Endothelial cell of umbilical vein (primary cell): ENCODE results near the gene ADAMTSL3. TPM values are rescaled to one million over a fixed set of nuclear protein-coding genes. Genes with fewer than 3 reads are reported as not detected.

Experiments
- BruUV-seq: library from RNA; stranded (reverse); fragments of 400-500 nt; replicated peaks from 2 replicates; lab custom pipeline; 2021; lab: Mats Ljungman, UMichigan
- CTCF ChIA-PET: fragments of 300-600, 350-600 bp; sonication (Branson Sonifier 250); formaldehyde crosslinking; loops from one replicate; lab custom pipeline; 2021; ENCODE audit warnings: antibody characterized with exemption, inconsistent platforms; lab: Charles Lee
- POLR2A ChIA-PET: fragments of 300-600, 350-600 bp; sonication (Branson Sonifier 250); formaldehyde crosslinking; loops from one replicate; lab custom pipeline; 2021; ENCODE audit warnings: antibody characterized with exemption, inconsistent platforms; lab: Charles Lee
- DNase-seq: peaks from one replicate; pipeline ENCODE4 v3.0.0-alpha.2; 2011; ENCODE audit warnings: low read depth, low spot score
- FAIRE-seq: peaks from 2 replicates; lab custom pipeline; 2011; peaks lifted over from hg19 to GRCh38; lab: Jason Lieb, UNC
- H2AFZ ChIP-seq: 2 replicates; pipeline ENCODE4 v1.6.0; 2012; ENCODE audit warnings: low read depth, low read length, control low read depth, inconsistent platforms
- H3K27ac ChIP-seq: 2 replicates; pipeline ENCODE4 v1.5.1; 2011; ENCODE audit warnings: low read depth, mild to moderate bottlenecking, control low read depth, low read length, moderate library complexity; ENCODE audit not compliant: insufficient read depth
- H3K27me3 ChIP-seq, 2 experiments: 2 replicates each; pipeline versions ENCODE4 v1.6.0 to v1.6.1; 2011; ENCODE audit warnings: low read length in 2 of 2, mixed read lengths in 1 of 2; ENCODE audit not compliant: control insufficient read depth in 2 of 2, insufficient read depth in 2 of 2
- H3K36me3 ChIP-seq, 2 experiments: 2 replicates in 1 of 2; 3 replicates in 1 of 2; pipeline ENCODE4 v1.5.1; 2011; ENCODE audit warnings: low read length in 2 of 2, mild to moderate bottlenecking in 1 of 2, moderate library complexity in 1 of 2; ENCODE audit not compliant: control insufficient read depth in 2 of 2, insufficient read depth in 2 of 2; ENCODE audit errors: extremely low read depth in 1 of 2
- H3K4me1 ChIP-seq: 3 replicates; pipeline ENCODE4 v1.5.1; 2011; ENCODE audit warnings: mild to moderate bottlenecking, low read length; ENCODE audit not compliant: control insufficient read depth, insufficient read depth; ENCODE audit errors: extremely low read depth
- H3K4me2 ChIP-seq: 2 replicates; pipeline ENCODE4 v1.6.1; 2011; ENCODE audit warnings: low read length, control low read depth, mixed read lengths; ENCODE audit not compliant: insufficient read depth
- H3K4me3 ChIP-seq, 3 experiments: fragments of 200-600 bp in 1 of 3; sonication (generic), shearing (Covaris generic) in 1 of 3; replicated peaks in 1 of 3; 2 replicates each; pipeline ENCODE4 v1.5.1; 2011 to 2016; ENCODE audit warnings: control low read depth in 3 of 3, low read length in 3 of 3, mild to moderate bottlenecking in 2 of 3, inconsistent platforms in 1 of 3, low read depth in 1 of 3, moderate library complexity in 1 of 3; ENCODE audit not compliant: insufficient read depth in 1 of 3
- H3K79me2 ChIP-seq: 2 replicates; pipeline ENCODE4 v1.6.0; 2012; ENCODE audit warnings: low read length, inconsistent platforms; ENCODE audit not compliant: control insufficient read depth, insufficient read depth
- H3K9ac ChIP-seq: replicated peaks from 2 replicates; pipeline ENCODE3; 2011; ENCODE audit warnings: low read length, control low read depth; ENCODE audit not compliant: insufficient read depth; ENCODE audit errors: extremely low read depth
- H3K9me1 ChIP-seq: replicated peaks from 3 replicates; pipeline ENCODE4 v1.6.0; 2011; ENCODE audit warnings: mild to moderate bottlenecking, low read length; ENCODE audit not compliant: control insufficient read depth, insufficient read depth; ENCODE audit errors: extremely low read depth
- H3K9me3 ChIP-seq: replicated peaks from 2 replicates; pipeline ENCODE4 v1.5.1; 2012; ENCODE audit warnings: low read length, inconsistent platforms; ENCODE audit not compliant: control insufficient read depth, insufficient read depth
- H4K20me1 ChIP-seq: replicated peaks from 2 replicates; pipeline ENCODE3; 2011; ENCODE audit warnings: mild to moderate bottlenecking, low read length; ENCODE audit not compliant: control insufficient read depth, insufficient read depth; ENCODE audit errors: extremely low read depth
- CTCF ChIP-seq, 2 donors: IDR thresholded peaks; 1 replicate in 1 of 2; 2 replicates in 1 of 2; pipeline ENCODE4 v1.5.1; 2011; ENCODE audit warnings: low read length in 2 of 2, mild to moderate bottlenecking in 2 of 2, moderate library complexity in 2 of 2, control low read depth in 1 of 2, inconsistent platforms in 1 of 2, low read depth in 1 of 2; ENCODE audit not compliant: insufficient read depth in 1 of 2; ENCODE audit errors: extremely low read depth in 1 of 2
- EZH2 ChIP-seq: IDR thresholded peaks from 2 replicates; pipeline ENCODE4 v1.6.1; 2012; ENCODE audit warnings: borderline replicate concordance, low read depth, mild to moderate bottlenecking, moderate library complexity, low read length, inconsistent platforms; ENCODE audit not compliant: severe bottlenecking
- FOS ChIP-seq: IDR thresholded peaks from 2 replicates; pipeline ENCODE4 v1.6.1; 2011; ENCODE audit warnings: mild to moderate bottlenecking, low read length, moderate library complexity, borderline replicate concordance; ENCODE audit not compliant: insufficient read depth
- GATA2 ChIP-seq: IDR thresholded peaks from 2 replicates; pipeline ENCODE4 v1.7.0; 2011; ENCODE audit warnings: low read depth, mild to moderate bottlenecking, moderate library complexity, mixed read lengths, low read length; ENCODE audit not compliant: insufficient read length, insufficient read depth
- JUN ChIP-seq: IDR thresholded peaks from 2 replicates; pipeline ENCODE4 v1.6.1; 2011; ENCODE audit warnings: borderline replicate concordance, low read depth; ENCODE audit not compliant: insufficient read length, insufficient read depth
- MAX ChIP-seq: IDR thresholded peaks from 2 replicates; pipeline ENCODE4 v1.6.1; 2011; ENCODE audit not compliant: insufficient read depth, insufficient read length
- MYC ChIP-seq: IDR thresholded peaks from one replicate; pipeline ENCODE4 v1.6.1; 2011; ENCODE audit warnings: mild to moderate bottlenecking, low read depth, low read length
- POLR2A ChIP-seq: IDR thresholded peaks from 2 replicates; pipeline ENCODE4 v1.6.1; 2012; ENCODE audit warnings: low read depth, mild to moderate bottlenecking, control low read depth, low read length
- POLR2AphosphoS5 ChIP-seq: IDR thresholded peaks from 2 replicates; pipeline ENCODE4 v1.6.1; 2012; ENCODE audit warnings: low read depth, mild to moderate bottlenecking, control low read depth, low read length, moderate library complexity; ENCODE audit not compliant: insufficient read depth
- dilution Hi-C: fragments of 300-500 bp; cut with MboI; formaldehyde crosslinking; loops from one replicate; pipeline ENCODE4 v1.15.0; 2019; ENCODE audit warnings: low sequenced_read_pairs; ENCODE audit not compliant: extremely low pct_ligation_motif_present
- intact Hi-C: fragments of 100-400 bp; cut with micrococcal nuclease; formaldehyde crosslinking; loops from one replicate; pipeline ENCODE4 v1.10.0; 2022
- polyA plus RNA-seq, 4 experiments: library from polyadenylated mRNA; depleted of rRNA in 3 of 4; stranded (reverse) in 3 of 4; unstranded in 1 of 4; fragments of >200 nt; gene quantifications; 2 replicates each; pipeline versions ENCODE4 v1.2.1 to v1.2.3, GENCODE V29; 2011 to 2012; ENCODE audit warnings: missing spikeins in 1 of 4
- total RNA-seq: library from RNA; stranded (reverse); gene quantifications from 2 replicates; pipeline ENCODE4 v1.2.3, GENCODE V29; 2021

ADAMTSL3 gene
- total and polyA plus RNA-seq, 2 donors (not counting 3 experiments of a cell fraction or from before 2014, with no cell fraction given), result not detected

GRCh38 chr15:83845230-83845629 lies 191.3 kb downstream of the ADAMTSL3 start:
- CTCF ChIA-PET, result no interaction called here
- no TSS peak for BruUV-seq
- peaks cover 8% of the 10 kb centered on the region for H3K4me1 ChIP-seq

More at GRCh38 chr15:83845230-83845629, 191.3 kb downstream of the ADAMTSL3 start:
- intact Hi-C loops (no loop called here), dilution Hi-C loops (no loop called here)
- no peaks in the 10 kb centered on the region for H3K79me2 ChIP-seq
- POLR2A ChIA-PET, result no interaction called here
- no peak overlapping the region for H3K4me3 ChIP-seq
- H3K9ac ChIP-seq, result no peak overlapping the region
- FAIRE-seq (no peak), DNase-seq (no peak)
- no peaks in the 10 kb centered on the region for H3K9me3 ChIP-seq
- H3K36me3 ChIP-seq, result no peaks in the 10 kb centered on the region
- H4K20me1 ChIP-seq, result no peaks in the 10 kb centered on the region
- no peak overlapping the region for H3K27ac ChIP-seq
- H3K27me3 ChIP-seq, result no peaks in the 10 kb centered on the region
- TF ChIP-seq MYC, result no peak
- TF ChIP-seq POLR2A, result no peak
- TF ChIP-seq GATA2, result no peak
- no peak for TF ChIP-seq FOS
- no peak for TF ChIP-seq MAX
- no peak for TF ChIP-seq EZH2
- TF ChIP-seq POLR2AphosphoS5, result no peak
- no peak for TF ChIP-seq CTCF (IDR thresholded peaks at IDR 0.05; ENCODE audit: extremely low read depth in 1 of 2, insufficient read depth in 1 of 2, low read depth in 1 of 2, low read length in 2 of 2)
- TF ChIP-seq JUN, result no peak
- no peak overlapping the region for H3K4me2 ChIP-seq
- no peaks in the 10 kb centered on the region for H3K9me1 ChIP-seq
- H2AFZ ChIP-seq, result no peak overlapping the region
